Stimulated activated naive CD8-positive, alpha-beta T cell treated with anti-CD3 and anti-CD28 coated beads, Interleukin-15, amount 100 ng/mL, for 72 hours (primary cell): ENCODE results near the gene NUDC.
"Not testable (repeated sequence)": the region's sequence is repeated elsewhere in the genome, so short reads cannot be mapped to it uniquely, and the experiment has no call there.

ENCODE experiments used
- ATAC-seq: fragments of 150-1000 bp; cut with Tn5 transposase; 2 replicates; pipeline ENCODE4 v1.10.0; 2021; ENCODE audit warnings: mild to moderate bottlenecking, moderate library complexity
- DNase-seq, 2 donors: peaks; one replicate each; pipeline ENCODE4 v3.0.0; 2021 to 2022
- H3K27ac Mint-ChIP-seq, 2 donors: one replicate each; pipeline ENCODE4 v1.8.0; 2022; ENCODE audit warnings: mild to moderate bottlenecking in 2 of 2, mixed read lengths in 2 of 2, moderate library complexity in 2 of 2
- H3K27me3 Mint-ChIP-seq: one replicate; pipeline ENCODE4 v1.8.0; 2022; ENCODE audit warnings: mixed read lengths
- H3K4me1 Mint-ChIP-seq: one replicate; pipeline ENCODE4 v1.8.0; 2022; ENCODE audit warnings: mild to moderate bottlenecking, mixed read lengths
- H3K4me3 Mint-ChIP-seq, 2 donors: one replicate each; pipeline ENCODE4 v1.8.0; 2022; ENCODE audit warnings: mild to moderate bottlenecking in 2 of 2, mixed read lengths in 2 of 2, moderate library complexity in 1 of 2
- H3K9me3 Mint-ChIP-seq, 2 donors: one replicate each; pipeline ENCODE4 v1.8.0; 2022; ENCODE audit warnings: mixed read lengths in 2 of 2

Gene NUDC

GRCh38 chr1:26921540-26922430 is at the start of gene NUDC:
NUDC (plus strand) TSS chr1:26921743; CDS start chr1:26921849, 106 bp downstream.
- peak within 1 kb of the TSS; percentile 92 for H3K4me3 Mint-ChIP-seq
- H3K27ac Mint-ChIP-seq, result peak within 1 kb of the TSS; percentile 93 to 98
- peak; percentile 95 for ATAC-seq
- peaks cover 34% of the 10 kb centered on the region for H3K4me1 Mint-ChIP-seq
- H3K9me3 Mint-ChIP-seq, result no peaks in the 10 kb centered on the region
- H3K27me3 Mint-ChIP-seq, result no peaks in the 10 kb centered on the region
- DNase-seq, result peak; percentile 94 to 97

- H3K27me3 Mint-ChIP-seq, H3K4me3 Mint-ChIP-seq, H3K4me1 Mint-ChIP-seq, ATAC-seq, DNase-seq, H3K27ac Mint-ChIP-seq, H3K9me3 Mint-ChIP-seq: not testable (repeated sequence)
These were observed 48.4 kb upstream of the NUDC start for GRCh38 chr1:26873097-26873496.

GRCh38 chr1:26874896-26875295 is 46.6 kb upstream of the NUDC start:
- Mint-ChIP-seq H3K4me3 (no peak overlapping the region), H3K9me3 (no peaks in the 10 kb centered on the region), H3K4me1 (no peaks in the 10 kb centered on the region), H3K27ac (peak overlapping the region in 1 of 2 donors; percentile 9), H3K27me3 (no peaks in the 10 kb centered on the region)
- ATAC-seq (no peak), DNase-seq (no peak)

DNA sequence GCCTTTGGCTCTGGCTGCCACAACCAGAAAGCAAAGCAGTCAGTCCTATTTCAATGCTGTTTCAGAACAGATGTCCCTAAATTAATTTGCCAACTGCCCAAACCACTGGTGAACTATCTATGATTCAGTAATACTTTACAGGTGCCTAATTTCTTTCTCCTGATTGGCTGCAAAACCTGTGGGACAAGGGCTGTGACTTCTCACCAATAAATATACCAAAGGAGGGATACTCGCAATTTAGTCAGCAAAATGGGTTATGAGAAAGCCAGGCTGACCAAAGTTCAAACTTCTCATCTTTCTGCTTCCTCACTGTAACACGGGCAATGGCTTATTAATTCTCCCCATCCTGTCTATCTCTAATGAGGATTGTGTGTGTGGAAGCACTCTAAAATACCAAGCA is 44.2 kb upstream of the NUDC start:
- Mint-ChIP-seq H3K27me3 (no peaks in the 10 kb centered on the region), H3K4me3 (no peak overlapping the region), H3K27ac (no peak overlapping the region), H3K9me3 (no peaks in the 10 kb centered on the region), H3K4me1 (no peaks in the 10 kb centered on the region)
- no peak for DNase-seq
- no peak for ATAC-seq

DNA sequence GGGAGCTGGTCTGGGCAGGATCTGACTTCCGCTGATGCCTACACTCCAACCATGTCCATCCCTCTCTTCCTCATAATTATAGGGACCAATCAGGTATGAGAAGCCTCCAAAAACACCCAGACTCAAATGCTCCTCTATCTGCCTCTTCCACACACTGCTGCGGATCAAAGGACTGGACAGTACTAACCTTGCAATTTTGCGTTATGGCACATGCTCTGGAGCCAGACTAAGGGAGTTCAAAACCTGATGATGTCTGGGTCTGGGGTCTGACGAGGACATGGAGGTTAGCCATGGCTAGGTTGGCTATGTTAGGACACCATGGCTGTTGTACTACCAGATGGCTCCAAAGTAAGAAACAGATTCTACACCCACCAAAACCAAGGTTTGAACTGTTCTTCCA is 41.8 kb upstream of the NUDC start:
- Mint-ChIP-seq H3K27me3 (no peaks in the 10 kb centered on the region), H3K27ac (peak overlapping the region in 1 of 2 donors; percentile 46), H3K4me3 (no peak overlapping the region), H3K9me3 (no peaks in the 10 kb centered on the region), H3K4me1 (peaks cover 5% of the 10 kb centered on the region)
- DNase-seq (no peak), ATAC-seq (no peak)

- H3K4me3 Mint-ChIP-seq, H3K9me3 Mint-ChIP-seq, H3K27ac Mint-ChIP-seq, ATAC-seq, DNase-seq, H3K27me3 Mint-ChIP-seq: not testable (repeated sequence)
- H3K4me1 Mint-ChIP-seq, result peaks cover 11% of the 10 kb centered on the region
These were observed 39.9 kb upstream of the NUDC start for GRCh38 chr1:26881611-26882010.

- H3K9me3 Mint-ChIP-seq, result no peaks in the 10 kb centered on the region
- H3K4me3 Mint-ChIP-seq, result no peak overlapping the region
- peaks cover 12% of the 10 kb centered on the region for H3K4me1 Mint-ChIP-seq
- H3K27ac Mint-ChIP-seq, result peak overlapping the region; percentile 3 to 89
- H3K27me3 Mint-ChIP-seq, result no peaks in the 10 kb centered on the region
- DNase-seq (no peak), ATAC-seq (no peak)
These were observed 38.7 kb upstream of the NUDC start for GRCh38 chr1:26882696-26883463.

DNA sequence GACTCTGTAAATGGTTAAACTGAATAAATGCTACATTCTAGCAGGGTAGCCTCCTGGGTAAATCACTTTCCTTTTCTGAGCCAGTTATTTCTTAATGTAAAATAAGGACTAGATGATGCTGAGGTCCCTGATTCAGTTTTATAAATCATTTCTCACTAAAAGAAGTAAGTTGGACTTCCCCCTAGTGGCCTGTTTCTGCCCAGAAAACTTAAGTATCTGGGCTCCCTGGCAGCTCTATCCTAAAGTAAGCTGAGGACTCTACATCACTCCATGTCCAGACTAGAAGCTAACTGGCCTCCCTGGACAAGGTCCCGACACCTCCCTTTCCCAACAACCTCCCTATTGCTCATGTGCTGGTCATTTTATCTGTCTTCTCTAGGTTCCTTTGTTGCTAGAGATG is 34.4 kb upstream of the NUDC start:
- Mint-ChIP-seq H3K4me3 (no peak overlapping the region), H3K9me3 (no peaks in the 10 kb centered on the region), H3K27ac (no peak overlapping the region), H3K4me1 (peaks cover 38% of the 10 kb centered on the region), H3K27me3 (no peaks in the 10 kb centered on the region)
- DNase-seq (no peak), ATAC-seq (no peak)

- DNase-seq (no peak), ATAC-seq (no peak)
- H3K9me3 Mint-ChIP-seq, result no peaks in the 10 kb centered on the region
- peaks cover 33% of the 10 kb centered on the region for H3K4me1 Mint-ChIP-seq
- H3K27ac Mint-ChIP-seq, result peak overlapping the region; percentile 17 to 83
- no peaks in the 10 kb centered on the region for H3K27me3 Mint-ChIP-seq
- H3K4me3 Mint-ChIP-seq, result peak overlapping the region; percentile 98 to 100
These were observed 33.3 kb upstream of the NUDC start for GRCh38 chr1:26888231-26888630.

GRCh38 chr1:26889551-26890466 is 31.7 kb upstream of the NUDC start, which contains the start of gene GPN2:
GPN2 (minus strand) TSS chr1:26890283; CDS start chr1:26890096, 187 bp downstream.
- Mint-ChIP-seq H3K27me3 (no peaks in the 10 kb centered on the region), H3K4me3 (peak within 1 kb of the TSS; percentile 98 to 100), H3K9me3 (no peaks in the 10 kb centered on the region), H3K27ac (peak within 1 kb of the TSS; percentile 98), H3K4me1 (peaks cover 33% of the 10 kb centered on the region)
- ATAC-seq (peak; percentile 97), DNase-seq (peak; percentile 69 to 76)

- Mint-ChIP-seq H3K4me1 (peaks cover 27% of the 10 kb centered on the region), H3K9me3 (no peaks in the 10 kb centered on the region), H3K27me3 (no peaks in the 10 kb centered on the region), H3K4me3 (peak overlapping the region; percentile 98 to 100), H3K27ac (peak overlapping the region; percentile 98)
- DNase-seq (no peak), ATAC-seq (peak; percentile 55)
These were observed 31.1 kb upstream of the NUDC start for GRCh38 chr1:26890467-26890796.

- H3K4me1 Mint-ChIP-seq, result peaks cover 33% of the 10 kb centered on the region
- H3K27me3 Mint-ChIP-seq, result no peaks in the 10 kb centered on the region
- DNase-seq (no peak), ATAC-seq (no peak)
- H3K9me3 Mint-ChIP-seq, result no peaks in the 10 kb centered on the region
- peak overlapping the region in 1 of 2 donors; percentile 7 for H3K27ac Mint-ChIP-seq
- H3K4me3 Mint-ChIP-seq, result no peak overlapping the region
These were observed 27.3 kb upstream of the NUDC start for GRCh38 chr1:26894263-26894662.

DNA sequence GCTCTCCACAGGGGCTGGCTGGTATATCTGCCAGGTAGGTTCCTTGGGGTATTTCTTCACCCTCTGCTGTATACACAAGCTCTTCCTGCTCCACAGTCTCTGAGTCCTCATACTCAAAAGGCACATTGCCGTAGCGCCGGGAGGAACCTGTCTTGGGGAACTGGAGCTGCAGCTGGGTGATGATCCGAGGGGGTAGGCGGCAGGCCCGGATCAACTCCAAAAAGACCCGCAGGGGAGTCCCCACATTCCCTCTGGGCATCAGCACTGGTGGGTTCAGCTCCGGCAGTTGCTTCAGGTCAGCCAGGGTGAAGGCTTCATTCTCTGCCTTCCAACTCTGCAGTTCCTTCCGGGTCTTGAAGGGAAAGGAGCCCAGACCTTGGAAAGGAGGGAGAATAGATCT is 24.2 kb upstream of the NUDC start:
- no peak overlapping the region for H3K4me3 Mint-ChIP-seq
- no peak for ATAC-seq
- H3K27ac Mint-ChIP-seq, result peak overlapping the region in 1 of 2 donors; percentile 65
- H3K4me1 Mint-ChIP-seq, result peaks cover 34% of the 10 kb centered on the region
- DNase-seq, result no peak
- no peaks in the 10 kb centered on the region for H3K9me3 Mint-ChIP-seq
- H3K27me3 Mint-ChIP-seq, result no peaks in the 10 kb centered on the region

- Mint-ChIP-seq H3K9me3 (no peaks in the 10 kb centered on the region), H3K4me3 (peak within 1 kb of the TSS; percentile 92 to 94), H3K4me1 (peaks cover 36% of the 10 kb centered on the region), H3K27me3 (no peaks in the 10 kb centered on the region), H3K27ac (peak within 1 kb of the TSS; percentile 98 to 99)
- DNase-seq, result peak; percentile 80 to 88
- peak; percentile 95 for ATAC-seq
These were observed 21.3 kb upstream of the NUDC start, which contains the start of gene GPATCH3 for GRCh38 chr1:26900001-26900814. GPATCH3 (minus strand) TSS chr1:26900467; CDS start chr1:26900442, 25 bp downstream.
